GM10266 (cell line): ENCODE measurements around the gene PUS1.
"Not testable (repeated sequence)": the region's sequence is repeated elsewhere in the genome, so short reads cannot be mapped to it uniquely, and the experiment has no call there.

Experiments
- DNase-seq: peaks from one replicate; pipeline ENCODE4 v3.0.0; 2012; ENCODE audit errors: extremely low spot score
- CTCF ChIP-seq: IDR thresholded peaks from 2 replicates; pipeline ENCODE4 v1.5.1; 2012; ENCODE audit warnings: mild to moderate bottlenecking, low read depth; ENCODE audit not compliant: control insufficient read depth, insufficient read depth; ENCODE audit errors: missing control alignments

PUS1 gene

GRCh38 chr12:131982041-131982440 lies 53.0 kb downstream of the PUS1 start:
- no peak for DNase-seq
- no peak for TF ChIP-seq CTCF

- no peak for TF ChIP-seq CTCF
- no peak for DNase-seq
These were observed 54.0 kb downstream of the PUS1 start for GRCh38 chr12:131983026-131983425.

GRCh38 chr12:131983554-131983953 lies 54.5 kb downstream of the PUS1 start:
- no peak for TF ChIP-seq CTCF

GRCh38 chr12:131984334-131984733 lies 55.3 kb downstream of the PUS1 start:
- no peak for TF ChIP-seq CTCF
- DNase-seq: no peak

More at GRCh38 chr12:131983554-131983953, 54.5 kb downstream of the PUS1 start:
- no peak for DNase-seq

- DNase-seq: not testable (repeated sequence)
These were observed 56.4 kb downstream of the PUS1 start for GRCh38 chr12:131985510-131985875.

- TF ChIP-seq CTCF: no peak
- DNase-seq: no peak
These were observed 57.3 kb downstream of the PUS1 start for GRCh38 chr12:131986361-131986760.

GRCh38 chr12:131986910-131987309 lies 57.8 kb downstream of the PUS1 start:
- no peak for TF ChIP-seq CTCF
- DNase-seq: no peak

GRCh38 chr12:131987552-131987951 lies 58.5 kb downstream of the PUS1 start:
- TF ChIP-seq CTCF: no peak
- no peak for DNase-seq
